ENCODE data around the gene TRAK2. TPM values are rescaled to one million over a fixed set of nuclear protein-coding genes. Genes with fewer than 3 reads are reported as not detected.

The TRAK2 gene
- total and polyA plus RNA-seq, 9 of the 15 experiments (the other 6 are each of a cell fraction or from before 2014, with no cell fraction given): 3.4 to 10.4 (median 7.3) TPM

- TF ChIP-seq ARID3B (CRISPR knock-in tag; IDR thresholded peaks at IDR 0.05; ENCODE audit: borderline replicate concordance) (no peak), ZKSCAN1 (IDR thresholded peaks at IDR 0.05; ENCODE audit: low read depth, low read length) (no peak), HOXB6 (CRISPR knock-in tag; IDR thresholded peaks at IDR 0.05; ENCODE audit: borderline replicate concordance) (no peak), MTF1 (CRISPR knock-in tag; IDR thresholded peaks at IDR 0.05; ENCODE audit: borderline replicate concordance) (no peak), CREB1 (IDR thresholded peaks at IDR 0.05) (no peak), CREB1 (CRISPR knock-in tag; IDR thresholded peaks at IDR 0.05) (no peak), PYGO2 (tag; IDR thresholded peaks at IDR 0.05) (no peak), ZNF217 (CRISPR knock-in tag; IDR thresholded peaks at IDR 0.05) (no peak), ZNF764 (CRISPR knock-in tag; IDR thresholded peaks at IDR 0.05; ENCODE audit: low read depth) (no peak), JUND (IDR thresholded peaks at IDR 0.05; ENCODE audit: borderline replicate concordance, low read depth, low read length) (no peak), JUND (tag; IDR thresholded peaks at IDR 0.05; ENCODE audit: borderline replicate concordance, low read depth, low read length) (no peak)
These were observed 21.2 kb upstream of the TRAK2 start (continued) for GRCh38 chr2:201472411-201472810.

Data from K562 (cell line).